ENCODE results near the gene PCDHGA7.
"Not testable (repeated sequence)": the region's sequence is repeated elsewhere in the genome, so short reads cannot be mapped to it uniquely, and the experiment has no call there.

PCDHGA7 gene

GRCh38 chr5:141366016-141366896, 16.3 kb upstream of the PCDHGA7 start:
- no peak for DNase-seq (ENCODE audit: low spot score)

- no peak for DNase-seq (ENCODE audit: low spot score)
Measured at GRCh38 chr5:141369994-141370848, 12.3 kb upstream of the PCDHGA7 start, which contains the start of gene PCDHGB3. Gene PCDHGB3, plus strand, starts transcription at chr5:141370242. Its CDS starts 153 bp downstream, at chr5:141370395.

- no peak for DNase-seq (ENCODE audit: low spot score)
Measured at GRCh38 chr5:141371572-141372475, 10.7 kb upstream of the PCDHGA7 start.

GRCh38 chr5:141373673-141374317, 8.7 kb upstream of the PCDHGA7 start, which contains the start of gene PCDHGA6:
Gene PCDHGA6, plus strand, starts transcription at chr5:141373891. Its CDS starts 193 bp downstream, at chr5:141374084.
- DNase-seq (ENCODE audit: low spot score), result peak; percentile 11

GRCh38 chr5:141374627-141375026, 7.9 kb upstream of the PCDHGA7 start:
- no peak for DNase-seq (ENCODE audit: low spot score)

GRCh38 chr5:141375444-141376155, 6.9 kb upstream of the PCDHGA7 start:
- not testable (repeated sequence) for DNase-seq (ENCODE audit: low spot score)

- no peak for DNase-seq (ENCODE audit: low spot score)
Measured at GRCh38 chr5:141383345-141383744, 803 bp downstream of the PCDHGA7 start.

- DNase-seq (ENCODE audit: low spot score), result no peak
Measured at GRCh38 chr5:141384471-141385267, 2.1 kb downstream of the PCDHGA7 start.

GRCh38 chr5:141387557-141388311, 5.2 kb downstream of the PCDHGA7 start, which contains the start of gene PCDHGB4:
Gene PCDHGB4, plus strand, starts transcription at chr5:141387698. Its CDS starts 187 bp downstream, at chr5:141387885.
- DNase-seq (ENCODE audit: low spot score), result not testable (repeated sequence)

GRCh38 chr5:141388661-141389060, 6.1 kb downstream of the PCDHGA7 start:
- no peak for DNase-seq (ENCODE audit: low spot score)

GRCh38 chr5:141389153-141390042, 6.9 kb downstream of the PCDHGA7 start:
- DNase-seq (ENCODE audit: low spot score), result no peak

- no peak for DNase-seq (ENCODE audit: low spot score)
Measured at GRCh38 chr5:141392429-141393198, 10.1 kb downstream of the PCDHGA7 start, which contains the start of gene PCDHGA8. Gene PCDHGA8, plus strand, starts transcription at chr5:141392633. Its CDS starts 181 bp downstream, at chr5:141392814.

GRCh38 chr5:141393267-141393666, 10.7 kb downstream of the PCDHGA7 start:
- no peak for DNase-seq (ENCODE audit: low spot score)

- DNase-seq (ENCODE audit: low spot score), result not testable (repeated sequence)
Measured at GRCh38 chr5:141394401-141395187, 12.1 kb downstream of the PCDHGA7 start.

- not testable (repeated sequence) for DNase-seq (ENCODE audit: low spot score)
Measured at GRCh38 chr5:141397756-141398551, 15.4 kb downstream of the PCDHGA7 start, which contains the start of gene PCDHGB5. Gene PCDHGB5, plus strand, starts transcription at chr5:141397947. Its CDS starts 181 bp downstream, at chr5:141398128.

Data from LoVo (cell line).